Endothelial cell of umbilical vein (primary cell): ENCODE data around the gene NR6A1.

ENCODE experiments used
- CTCF ChIP-seq, 2 donors: IDR thresholded peaks; 1 replicate in 1 of 2; 2 replicates in 1 of 2; pipeline ENCODE4 v1.5.1; 2011; ENCODE audit warnings: low read length in 2 of 2, mild to moderate bottlenecking in 2 of 2, moderate library complexity in 2 of 2, control low read depth in 1 of 2, inconsistent platforms in 1 of 2, low read depth in 1 of 2; ENCODE audit not compliant: insufficient read depth in 1 of 2; ENCODE audit errors: extremely low read depth in 1 of 2
- JUN ChIP-seq: IDR thresholded peaks from 2 replicates; pipeline ENCODE4 v1.6.1; 2011; ENCODE audit warnings: borderline replicate concordance, low read depth; ENCODE audit not compliant: insufficient read length, insufficient read depth
- MAX ChIP-seq: IDR thresholded peaks from 2 replicates; pipeline ENCODE4 v1.6.1; 2011; ENCODE audit not compliant: insufficient read depth, insufficient read length
- POLR2AphosphoS5 ChIP-seq: IDR thresholded peaks from 2 replicates; pipeline ENCODE4 v1.6.1; 2012; ENCODE audit warnings: low read depth, mild to moderate bottlenecking, control low read depth, low read length, moderate library complexity; ENCODE audit not compliant: insufficient read depth

GRCh38 chr9:124570942-124571666, 200.0 kb downstream of the NR6A1 start:
- TF ChIP-seq POLR2AphosphoS5, result no peak
- TF ChIP-seq CTCF (IDR thresholded peaks at IDR 0.05; ENCODE audit: extremely low read depth in 1 of 2, insufficient read depth in 1 of 2, low read depth in 1 of 2, low read length in 2 of 2), result no peak
- TF ChIP-seq JUN, result no peak
- TF ChIP-seq MAX, result no peak
